Measurements from ENCODE around the gene HNRNPLL.

The HNRNPLL gene

GRCh38 chr2:38591152-38591551, 11.6 kb downstream of the HNRNPLL start:
- DNase-seq = no peak

DNA sequence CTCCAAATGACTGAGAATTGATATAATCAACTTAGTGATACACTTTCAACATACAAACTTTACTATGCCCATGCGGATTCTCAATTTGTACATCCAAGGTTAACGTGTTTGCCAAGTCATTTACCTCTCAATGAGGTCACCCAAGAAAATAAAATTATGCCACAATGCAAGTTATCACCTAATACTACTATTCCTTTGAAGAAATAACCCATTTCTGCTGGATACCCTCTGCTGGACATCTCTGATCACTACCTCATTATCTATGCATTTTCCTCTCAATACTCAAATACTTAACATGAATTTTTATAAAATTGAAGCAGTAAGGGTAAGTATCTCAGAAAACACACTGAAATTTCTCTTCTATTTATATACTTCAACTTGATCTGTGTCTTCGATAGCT, 12.7 kb downstream of the HNRNPLL start:
- no peak for DNase-seq

GRCh38 chr2:38586931-38587330, 15.8 kb downstream of the HNRNPLL start:
- DNase-seq = no peak

DNA sequence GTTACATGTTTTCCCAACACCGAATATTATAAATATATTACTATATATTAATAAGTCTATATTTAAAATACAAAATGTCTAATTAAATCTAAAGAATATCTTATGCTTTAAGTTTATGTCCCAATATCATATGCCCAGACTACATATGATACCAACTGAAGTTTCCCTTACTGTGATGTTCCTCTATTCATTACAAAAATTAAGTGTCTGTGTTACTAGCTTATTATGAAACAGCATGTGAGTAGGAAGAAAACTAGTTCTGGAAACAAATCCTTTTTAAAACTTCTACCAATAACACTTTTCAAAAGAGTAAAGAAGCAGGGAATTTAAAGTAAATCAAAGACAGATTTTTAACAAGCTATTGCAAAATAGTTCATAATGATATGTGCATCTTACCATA, 17.8 kb downstream of the HNRNPLL start:
- no peak for DNase-seq

DNA sequence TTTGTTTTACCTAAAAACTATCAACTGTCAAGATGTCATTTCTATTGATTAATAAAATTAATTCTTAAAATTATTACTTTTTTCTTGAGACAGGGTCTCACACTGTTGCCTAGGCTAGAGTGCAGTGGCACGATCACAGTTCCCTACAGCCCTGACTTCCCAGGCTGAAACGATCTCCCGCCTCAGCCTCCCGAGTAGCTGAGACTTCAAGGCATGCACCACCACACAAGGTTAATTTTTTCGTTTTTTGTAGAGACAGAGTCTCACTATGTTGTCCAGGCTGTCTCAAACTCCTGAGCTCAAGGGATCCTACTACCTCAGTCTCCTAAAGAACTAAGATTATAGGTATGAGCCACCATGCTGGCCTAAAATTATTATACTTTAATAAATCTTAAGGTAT, 18.7 kb downstream of the HNRNPLL start:
- DNase-seq = no peak

DNA sequence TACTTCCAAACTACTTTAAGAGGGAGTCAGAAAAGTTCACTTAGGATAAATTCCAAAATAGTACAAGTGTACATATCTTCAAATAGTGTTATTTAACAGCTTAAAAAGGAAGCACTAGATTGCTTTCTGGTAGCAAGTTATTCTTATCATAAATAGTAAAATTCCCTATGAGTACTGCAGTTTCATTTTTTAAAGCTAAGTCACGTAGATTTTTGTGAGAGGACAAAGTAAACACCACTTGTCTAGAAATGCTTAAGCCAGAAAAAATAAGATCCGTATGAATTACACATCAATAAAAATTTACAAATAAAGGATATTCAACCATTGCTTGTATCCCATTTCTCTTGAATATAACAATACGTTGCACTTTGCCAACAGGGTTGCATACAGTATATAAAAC, 19.2 kb downstream of the HNRNPLL start:
- no peak for DNase-seq

GRCh38 chr2:38581193-38582147, 21.3 kb downstream of the HNRNPLL start:
- DNase-seq = peak; percentile 24

DNA sequence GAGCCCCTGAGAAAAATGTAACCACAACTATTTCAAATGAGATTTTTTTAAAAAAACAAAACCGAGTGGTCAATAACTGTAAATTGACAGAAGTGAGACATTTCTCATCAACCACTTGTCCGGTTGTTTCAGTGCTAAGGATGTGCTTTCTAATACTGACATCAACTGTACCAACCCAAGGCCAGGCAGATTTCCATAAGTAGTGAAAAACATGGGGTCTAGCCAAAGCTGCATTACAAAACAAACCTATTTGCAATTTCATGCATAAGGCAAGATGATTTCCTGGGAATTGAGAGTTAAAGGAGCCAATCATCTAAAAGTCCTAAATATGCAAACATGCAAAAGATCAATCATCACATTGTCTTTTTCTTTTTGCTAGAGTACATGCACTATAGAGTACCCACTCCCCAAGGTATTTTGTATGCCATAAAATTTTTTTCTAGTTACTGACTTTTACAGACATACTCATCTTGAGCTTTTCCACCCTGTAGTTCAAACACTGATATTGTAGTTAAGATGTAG, 22.6 kb downstream of the HNRNPLL start:
- no peak for DNase-seq

GRCh38 chr2:38578832-38579231, 23.9 kb downstream of the HNRNPLL start:
- no peak for DNase-seq

GRCh38 chr2:38574278-38574677, 28.4 kb downstream of the HNRNPLL start:
- DNase-seq = no peak

DNA sequence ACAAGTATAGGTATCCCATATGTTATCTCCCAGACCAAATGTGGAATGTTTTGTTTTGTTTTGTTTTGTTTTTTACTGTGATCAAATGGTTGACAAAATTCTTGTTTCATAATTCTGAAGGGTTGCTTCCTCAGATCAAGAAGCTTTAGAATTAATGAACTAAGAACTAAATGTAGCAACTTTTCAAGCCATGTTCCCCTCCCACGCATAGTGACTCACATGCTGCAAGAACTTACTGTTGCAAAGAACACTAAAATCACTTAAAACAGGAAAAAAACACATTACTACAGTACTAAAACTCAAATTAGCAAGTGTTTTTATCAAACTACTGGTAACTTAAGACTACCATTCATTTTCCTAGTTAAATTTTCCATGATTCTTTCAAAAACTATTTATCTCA, 30.6 kb downstream of the HNRNPLL start:
- peak; percentile 26 for DNase-seq

DNA sequence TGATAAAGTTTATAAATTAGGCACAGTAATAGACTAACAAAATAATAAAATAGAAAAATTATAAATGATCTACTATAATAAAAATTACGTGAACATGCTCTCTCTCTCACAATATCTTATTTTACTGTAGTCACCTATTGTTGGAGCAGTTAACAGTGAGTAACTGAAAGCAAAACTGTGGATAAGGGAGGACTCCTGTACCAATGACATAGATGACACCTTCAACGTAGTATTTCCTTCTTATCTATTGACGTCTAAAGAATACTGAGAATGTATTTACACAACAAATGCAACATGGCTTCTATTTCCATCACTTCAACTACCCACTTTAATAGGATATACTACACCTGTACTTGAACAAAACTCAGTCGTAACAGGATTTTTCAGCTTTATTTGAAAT, 31.5 kb downstream of the HNRNPLL start:
- no peak for DNase-seq

DNA sequence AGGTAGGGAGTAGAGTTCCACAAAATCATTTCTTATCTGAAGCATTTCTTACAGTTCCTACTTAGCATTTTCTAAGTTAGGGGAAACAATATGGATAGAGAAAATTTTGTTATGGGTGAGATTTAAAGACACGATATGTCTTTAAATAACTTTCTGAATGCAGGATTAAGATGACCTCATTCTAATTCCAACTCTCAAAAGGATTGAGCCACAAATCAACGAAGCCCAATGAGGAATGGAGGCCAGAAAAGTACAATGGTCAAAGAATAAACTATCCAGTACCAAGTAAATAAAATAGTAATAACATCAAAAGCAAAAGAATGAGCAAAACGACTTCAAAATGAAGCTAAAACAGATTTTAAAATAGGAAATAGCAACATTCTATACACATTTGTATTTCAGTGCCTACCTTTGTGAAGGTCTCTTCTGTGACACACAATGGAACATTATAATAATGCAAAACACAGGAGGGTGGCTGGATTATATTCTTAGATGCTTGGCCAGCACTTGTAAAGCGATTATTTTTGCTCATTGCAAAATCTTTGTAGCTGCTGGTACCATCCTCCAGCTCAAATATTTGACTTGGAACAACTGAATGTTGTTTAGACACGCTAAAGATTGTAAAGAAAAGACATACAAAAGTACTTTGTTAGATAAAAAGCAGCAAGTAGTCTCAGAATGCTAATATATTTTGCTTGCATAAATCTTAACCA, 33.8 kb downstream of the HNRNPLL start:
- no peak for DNase-seq

DNA sequence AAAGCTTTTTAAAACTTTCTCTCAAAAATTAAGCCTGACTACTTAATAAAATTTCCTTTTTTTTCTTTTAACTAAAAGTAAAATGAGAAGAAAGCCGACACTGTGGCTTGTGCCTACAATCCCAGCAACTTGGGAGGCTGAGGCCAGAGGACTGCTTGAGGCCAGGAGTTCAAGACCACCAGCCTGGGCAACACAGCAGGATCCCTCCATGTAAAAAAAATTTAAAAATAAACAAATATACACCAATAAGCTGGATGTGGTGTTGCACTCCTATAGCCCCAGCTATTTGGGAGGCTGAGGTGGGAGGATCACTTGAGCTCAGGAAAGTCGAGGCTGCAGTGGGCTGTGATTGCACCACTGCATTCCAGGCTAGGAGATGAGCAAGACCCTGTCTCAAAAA, 37.4 kb downstream of the HNRNPLL start:
- no peak for DNase-seq

DNA sequence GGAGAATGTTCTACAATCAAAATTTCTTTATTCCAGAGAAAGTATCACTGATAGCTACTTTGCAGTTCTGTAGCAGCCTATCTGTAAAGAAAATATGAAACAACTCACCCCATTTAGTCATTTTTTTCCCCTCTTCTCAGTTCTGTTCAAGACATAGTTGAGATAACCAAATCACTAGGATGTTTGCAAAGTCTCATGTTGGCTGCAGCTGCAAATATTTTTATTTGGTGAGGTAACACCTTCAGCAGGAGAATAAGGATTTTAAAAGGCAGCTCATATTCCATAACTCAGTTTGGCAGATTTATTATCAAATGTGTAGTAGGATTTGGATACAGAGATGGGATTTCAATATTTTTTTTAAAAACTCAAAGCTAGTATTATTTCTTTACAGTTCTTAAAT, 41.0 kb downstream of the HNRNPLL start:
- no peak for DNase-seq

- DNase-seq = no peak
These were observed 42.6 kb downstream of the HNRNPLL start for GRCh38 chr2:38560092-38560491.

DNA sequence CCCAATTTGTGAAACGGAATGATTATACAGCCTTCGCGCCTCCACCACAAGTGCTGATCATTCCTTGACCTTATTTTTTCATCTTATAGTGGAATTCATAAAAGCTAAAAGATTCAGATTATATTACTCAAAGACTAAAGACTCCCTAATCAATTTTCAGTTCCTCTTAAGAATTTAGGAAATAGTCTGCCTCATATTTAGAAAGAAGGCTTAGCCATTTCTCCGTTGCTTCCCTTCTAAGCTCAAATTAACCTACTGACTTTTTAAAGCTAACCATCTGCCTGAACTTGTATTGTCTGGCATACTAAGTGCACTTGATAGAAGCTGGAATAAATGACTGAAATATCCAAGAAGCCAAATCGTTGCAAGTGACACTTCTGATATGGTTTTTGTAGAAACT, 44.7 kb downstream of the HNRNPLL start:
- DNase-seq = no peak

GRCh38 chr2:38557217-38557616, 45.5 kb downstream of the HNRNPLL start:
- no peak for DNase-seq

GRCh38 chr2:38556006-38556801, 46.5 kb downstream of the HNRNPLL start:
- DNase-seq = no peak

GRCh38 chr2:38554973-38555595, 47.6 kb downstream of the HNRNPLL start:
- no peak for DNase-seq

GRCh38 chr2:38553554-38553953, 49.2 kb downstream of the HNRNPLL start:
- DNase-seq = no peak

DNA sequence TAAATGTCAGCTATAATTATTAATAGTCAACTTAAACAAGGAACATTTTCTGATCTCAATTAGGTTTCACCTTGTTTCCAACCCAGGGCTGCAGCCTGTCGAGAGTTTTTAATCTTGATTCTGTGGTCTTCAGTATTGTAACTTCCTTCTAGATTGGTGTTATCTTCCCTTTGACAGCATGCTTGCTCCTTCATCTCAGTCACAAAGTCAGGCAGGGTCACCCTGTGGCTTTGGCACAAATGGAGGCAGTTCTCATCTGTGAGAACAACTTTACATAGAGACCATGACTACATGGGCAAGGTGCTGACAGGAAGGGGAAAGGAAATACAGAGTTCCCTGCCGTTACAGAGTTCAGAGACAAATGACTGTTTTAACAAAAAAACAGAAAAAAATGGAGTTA, 50.5 kb downstream of the HNRNPLL start:
- DNase-seq = no peak

DNA sequence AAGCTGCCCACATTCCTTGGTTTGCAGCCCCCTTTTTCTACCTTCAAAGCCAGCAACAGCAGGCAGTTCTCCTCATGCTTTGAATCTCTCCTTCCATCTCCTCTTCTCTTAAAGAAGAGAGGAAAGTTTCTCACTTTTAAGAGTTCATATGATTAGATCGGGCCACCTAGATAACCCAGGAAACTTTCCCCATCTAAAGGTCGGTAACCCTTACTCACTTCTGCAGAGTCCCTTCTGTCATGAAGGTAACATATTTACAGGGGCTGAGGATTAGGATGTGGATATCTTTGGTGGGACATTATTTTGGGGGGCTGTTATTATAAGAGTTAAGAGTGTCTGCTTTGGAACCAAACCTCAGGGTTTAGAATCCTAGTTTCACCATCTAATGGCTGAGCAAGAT, 51.0 kb downstream of the HNRNPLL start:
- DNase-seq = no peak
